ENCODE measurements around the gene PLA2G4D.

PLA2G4D gene

GRCh38 chr15:42111924-42112323 lies 17.6 kb upstream of the PLA2G4D start:
- CTCF ChIA-PET: interaction anchor here (0.8 to 0.9 kb wide), 2 partner anchors 22 to 123 kb away, joined by 4 read pairs; no protein-coding TSS in a partner anchor
- peaks cover 23% of the 10 kb centered on the region for H3K4me1 Mint-ChIP-seq
- peak overlapping the region; percentile 30 for H3K27ac Mint-ChIP-seq
- H3K36me3 Mint-ChIP-seq: no peaks in the 10 kb centered on the region
- H3K9me3 Mint-ChIP-seq: no peaks in the 10 kb centered on the region
- DNase-seq: no peak
- H3K4me3 Mint-ChIP-seq: no peak overlapping the region
- peaks cover 31% of the 10 kb centered on the region for H3K27me3 Mint-ChIP-seq

- peaks cover 23% of the 10 kb centered on the region for H3K4me1 Mint-ChIP-seq
- DNase-seq: no peak
- H3K9me3 Mint-ChIP-seq: no peaks in the 10 kb centered on the region
- no peak overlapping the region for H3K27ac Mint-ChIP-seq
- H3K36me3 Mint-ChIP-seq: no peaks in the 10 kb centered on the region
- CTCF ChIA-PET: interaction anchor here (0.7 kb wide), 1 partner anchor 9 kb away, joined by 3 read pairs; no protein-coding TSS in a partner anchor
- no peak overlapping the region for H3K4me3 Mint-ChIP-seq
- peaks cover 31% of the 10 kb centered on the region for H3K27me3 Mint-ChIP-seq
Measured at GRCh38 chr15:42110367-42110766, 16.0 kb upstream of the PLA2G4D start.

- Mint-ChIP-seq H3K27me3 (peaks cover 41% of the 10 kb centered on the region), H3K27ac (no peak overlapping the region), H3K4me3 (no peak overlapping the region), H3K9me3 (no peaks in the 10 kb centered on the region), H3K36me3 (no peaks in the 10 kb centered on the region), H3K4me1 (peaks cover 23% of the 10 kb centered on the region)
- no peak for DNase-seq
- CTCF ChIA-PET: interaction anchor here (1.4 to 1.5 kb wide), 2 partner anchors 25 to 28 kb away, joined by 4 read pairs; no protein-coding TSS in a partner anchor
Measured at GRCh38 chr15:42108806-42109205, 14.4 kb upstream of the PLA2G4D start.

- Mint-ChIP-seq H3K27ac (no peak overlapping the region), H3K4me3 (no peak overlapping the region), H3K4me1 (peaks cover 23% of the 10 kb centered on the region), H3K9me3 (no peaks in the 10 kb centered on the region), H3K36me3 (no peaks in the 10 kb centered on the region), H3K27me3 (peaks cover 43% of the 10 kb centered on the region)
- CTCF ChIA-PET: interaction anchor here (1.1 to 1.5 kb wide), 3 partner anchors 26 to 54 kb away, joined by 4 to 5 read pairs (median 4); no protein-coding TSS in a partner anchor
- no peak for DNase-seq
Measured at GRCh38 chr15:42108189-42108588, 13.8 kb upstream of the PLA2G4D start.

- Mint-ChIP-seq H3K36me3 (no peaks in the 10 kb centered on the region), H3K27me3 (peaks cover 47% of the 10 kb centered on the region), H3K4me1 (peaks cover 21% of the 10 kb centered on the region), H3K4me3 (no peak overlapping the region), H3K27ac (no peak overlapping the region), H3K9me3 (no peaks in the 10 kb centered on the region)
- CTCF ChIA-PET: interaction anchor here (1.1 to 1.5 kb wide), 2 partner anchors 27 to 54 kb away, joined by 4 to 5 read pairs; no protein-coding TSS in a partner anchor
- no peak for DNase-seq
Measured at GRCh38 chr15:42107473-42107872, 13.1 kb upstream of the PLA2G4D start.

- H3K36me3 Mint-ChIP-seq: no peaks in the 10 kb centered on the region
- H3K4me1 Mint-ChIP-seq: peaks cover 13% of the 10 kb centered on the region
- no peaks in the 10 kb centered on the region for H3K9me3 Mint-ChIP-seq
- no peak overlapping the region for H3K4me3 Mint-ChIP-seq
- CTCF ChIA-PET: interaction anchor here (0.7 to 2.2 kb wide), 2 partner anchors 23 to 115 kb away, joined by 5 read pairs; no protein-coding TSS in a partner anchor
- H3K27ac Mint-ChIP-seq: no peak overlapping the region
- DNase-seq: no peak
- H3K27me3 Mint-ChIP-seq: peaks cover 47% of the 10 kb centered on the region
Measured at GRCh38 chr15:42106288-42106687, 11.9 kb upstream of the PLA2G4D start.

- no peak overlapping the region for H3K27ac Mint-ChIP-seq
- H3K4me1 Mint-ChIP-seq: peaks cover 5% of the 10 kb centered on the region
- H3K9me3 Mint-ChIP-seq: no peaks in the 10 kb centered on the region
- DNase-seq: no peak
- H3K4me3 Mint-ChIP-seq: no peak overlapping the region
- CTCF ChIA-PET: interaction anchor here (0.6 to 2.2 kb wide), 2 partner anchors 21 to 27 kb away, joined by 3 to 5 read pairs; no protein-coding TSS in a partner anchor
- no peaks in the 10 kb centered on the region for H3K36me3 Mint-ChIP-seq
- peaks cover 50% of the 10 kb centered on the region for H3K27me3 Mint-ChIP-seq
Measured at GRCh38 chr15:42104095-42104891, 9.9 kb upstream of the PLA2G4D start.

- no peaks in the 10 kb centered on the region for H3K9me3 Mint-ChIP-seq
- no peak overlapping the region for H3K27ac Mint-ChIP-seq
- no peaks in the 10 kb centered on the region for H3K36me3 Mint-ChIP-seq
- H3K4me3 Mint-ChIP-seq: no peak overlapping the region
- peaks cover 5% of the 10 kb centered on the region for H3K4me1 Mint-ChIP-seq
- CTCF ChIA-PET: interaction anchor here (0.7 kb wide), 1 partner anchor 19 kb away, joined by 3 read pairs; no protein-coding TSS in a partner anchor
- DNase-seq: no peak
- H3K27me3 Mint-ChIP-seq: peaks cover 38% of the 10 kb centered on the region
Measured at GRCh38 chr15:42102646-42103235, 8.4 kb upstream of the PLA2G4D start.

GRCh38 chr15:42101861-42102260 lies 7.5 kb upstream of the PLA2G4D start:
- no peaks in the 10 kb centered on the region for H3K4me1 Mint-ChIP-seq
- H3K36me3 Mint-ChIP-seq: no peaks in the 10 kb centered on the region
- H3K4me3 Mint-ChIP-seq: no peak overlapping the region
- no peak for DNase-seq
- CTCF ChIA-PET: no interaction called here
- H3K27ac Mint-ChIP-seq: no peak overlapping the region
- H3K27me3 Mint-ChIP-seq: peaks cover 39% of the 10 kb centered on the region
- H3K9me3 Mint-ChIP-seq: no peaks in the 10 kb centered on the region

GRCh38 chr15:42100021-42100800 lies 5.8 kb upstream of the PLA2G4D start:
- CTCF ChIA-PET: no interaction called here
- H3K27ac Mint-ChIP-seq: no peak overlapping the region
- H3K4me1 Mint-ChIP-seq: no peaks in the 10 kb centered on the region
- H3K9me3 Mint-ChIP-seq: no peaks in the 10 kb centered on the region
- no peak overlapping the region for H3K4me3 Mint-ChIP-seq
- peaks cover 36% of the 10 kb centered on the region for H3K27me3 Mint-ChIP-seq
- H3K36me3 Mint-ChIP-seq: no peaks in the 10 kb centered on the region
- no peak for DNase-seq

GRCh38 chr15:42097018-42097417 lies 2.7 kb upstream of the PLA2G4D start:
- DNase-seq: no peak
- Mint-ChIP-seq H3K4me1 (no peaks in the 10 kb centered on the region), H3K36me3 (no peaks in the 10 kb centered on the region), H3K4me3 (no peak overlapping the region), H3K9me3 (no peaks in the 10 kb centered on the region), H3K27ac (no peak overlapping the region), H3K27me3 (peaks cover 30% of the 10 kb centered on the region)
- CTCF ChIA-PET: no interaction called here

GRCh38 chr15:42093966-42094365 lies 396 bp downstream of the PLA2G4D start:
- H3K27ac Mint-ChIP-seq: no peak overlapping the region
- no peaks in the 10 kb centered on the region for H3K36me3 Mint-ChIP-seq
- CTCF ChIA-PET: interaction anchor here (1.0 to 1.4 kb wide), 3 partner anchors 13 to 44 kb away, joined by 3 to 6 read pairs (median 3); no protein-coding TSS in a partner anchor
- DNase-seq: no peak
- no peak overlapping the region for H3K4me3 Mint-ChIP-seq
- H3K9me3 Mint-ChIP-seq: no peaks in the 10 kb centered on the region
- peaks cover 38% of the 10 kb centered on the region for H3K27me3 Mint-ChIP-seq
- H3K4me1 Mint-ChIP-seq: no peaks in the 10 kb centered on the region

- H3K27me3 Mint-ChIP-seq: peaks cover 51% of the 10 kb centered on the region
- H3K4me1 Mint-ChIP-seq: no peaks in the 10 kb centered on the region
- no peak for DNase-seq
- no peaks in the 10 kb centered on the region for H3K9me3 Mint-ChIP-seq
- no peak overlapping the region for H3K4me3 Mint-ChIP-seq
- no peak overlapping the region for H3K27ac Mint-ChIP-seq
- no peaks in the 10 kb centered on the region for H3K36me3 Mint-ChIP-seq
- CTCF ChIA-PET: interaction anchor here (1.0 to 1.5 kb wide), 3 partner anchors 9 to 35 kb away, joined by 3 to 7 read pairs (median 3); no protein-coding TSS in a partner anchor
Measured at GRCh38 chr15:42092398-42093318, 1.7 kb downstream of the PLA2G4D start.
